NAMALWA (cell line): ENCODE measurements around the gene SIGLECL1.

Experiments
- DNase-seq: peaks from one replicate; pipeline ENCODE4 v3.0.0-alpha.2; 2015; ENCODE audit warnings: low spot score

The SIGLECL1 gene

GRCh38 chr19:51295382-51296126 is 44.7 kb downstream of the SIGLECL1 start:
- no peak for DNase-seq

DNA sequence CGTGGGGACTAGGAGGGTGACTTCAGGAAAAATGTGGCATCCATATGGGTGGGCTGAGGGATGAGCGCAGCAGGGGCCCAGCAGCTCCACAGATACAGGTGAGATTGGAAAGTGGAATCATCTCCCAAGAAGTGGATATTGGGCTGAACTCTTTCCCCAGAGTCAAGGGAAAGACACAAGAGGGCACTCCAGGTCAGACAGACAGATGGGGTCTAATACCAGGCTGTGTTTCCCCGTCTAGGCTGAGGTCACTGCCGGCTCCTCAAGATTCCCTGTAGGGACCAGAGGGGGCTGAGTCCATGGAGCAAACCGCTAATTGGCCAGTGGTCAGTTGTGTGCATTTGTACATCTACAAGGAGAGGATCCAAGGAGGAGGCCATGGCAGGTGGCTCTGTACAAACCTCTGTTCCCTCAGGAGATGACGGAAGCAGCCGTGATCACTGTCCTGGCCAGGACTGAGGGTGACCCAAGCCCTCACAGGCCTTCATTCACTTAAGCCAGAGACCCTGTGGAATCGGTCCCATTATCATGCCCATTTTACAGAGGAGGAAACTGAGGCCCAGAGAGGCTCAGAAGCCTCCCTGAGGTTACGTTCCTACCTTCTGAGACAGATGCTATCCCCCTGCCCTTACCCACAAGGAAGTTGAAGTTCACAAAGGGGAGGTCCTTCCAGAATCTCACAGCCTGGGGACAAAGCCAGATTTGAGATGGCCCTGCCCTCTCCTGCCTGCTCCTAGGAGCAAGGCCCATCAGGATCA is 45.6 kb downstream of the SIGLECL1 start:
- no peak for DNase-seq

- DNase-seq = no peak
These were observed 46.5 kb downstream of the SIGLECL1 start for GRCh38 chr19:51297406-51297805.

- DNase-seq = no peak
These were observed 50.4 kb downstream of the SIGLECL1 start for GRCh38 chr19:51301266-51301665.

DNA sequence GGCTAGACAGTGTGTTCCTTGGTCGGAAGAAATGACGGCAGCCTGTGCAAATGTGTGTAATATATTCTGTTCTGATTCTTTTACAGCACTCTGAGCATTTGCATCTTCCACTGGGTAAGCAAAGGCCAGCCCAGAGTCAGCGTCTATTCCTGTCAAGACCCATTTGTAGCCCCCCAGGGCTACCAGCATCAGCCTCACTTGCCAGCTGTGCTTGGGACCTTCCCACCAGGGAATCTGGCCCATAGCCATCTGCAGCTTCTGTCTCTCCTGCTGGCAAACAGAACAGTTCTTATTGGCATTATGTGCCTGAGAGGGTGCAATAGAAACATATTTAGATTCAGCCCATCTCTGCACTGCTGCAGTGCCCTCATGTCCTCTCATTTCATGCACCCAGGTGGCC is 54.6 kb downstream of the SIGLECL1 start:
- DNase-seq = no peak

DNA sequence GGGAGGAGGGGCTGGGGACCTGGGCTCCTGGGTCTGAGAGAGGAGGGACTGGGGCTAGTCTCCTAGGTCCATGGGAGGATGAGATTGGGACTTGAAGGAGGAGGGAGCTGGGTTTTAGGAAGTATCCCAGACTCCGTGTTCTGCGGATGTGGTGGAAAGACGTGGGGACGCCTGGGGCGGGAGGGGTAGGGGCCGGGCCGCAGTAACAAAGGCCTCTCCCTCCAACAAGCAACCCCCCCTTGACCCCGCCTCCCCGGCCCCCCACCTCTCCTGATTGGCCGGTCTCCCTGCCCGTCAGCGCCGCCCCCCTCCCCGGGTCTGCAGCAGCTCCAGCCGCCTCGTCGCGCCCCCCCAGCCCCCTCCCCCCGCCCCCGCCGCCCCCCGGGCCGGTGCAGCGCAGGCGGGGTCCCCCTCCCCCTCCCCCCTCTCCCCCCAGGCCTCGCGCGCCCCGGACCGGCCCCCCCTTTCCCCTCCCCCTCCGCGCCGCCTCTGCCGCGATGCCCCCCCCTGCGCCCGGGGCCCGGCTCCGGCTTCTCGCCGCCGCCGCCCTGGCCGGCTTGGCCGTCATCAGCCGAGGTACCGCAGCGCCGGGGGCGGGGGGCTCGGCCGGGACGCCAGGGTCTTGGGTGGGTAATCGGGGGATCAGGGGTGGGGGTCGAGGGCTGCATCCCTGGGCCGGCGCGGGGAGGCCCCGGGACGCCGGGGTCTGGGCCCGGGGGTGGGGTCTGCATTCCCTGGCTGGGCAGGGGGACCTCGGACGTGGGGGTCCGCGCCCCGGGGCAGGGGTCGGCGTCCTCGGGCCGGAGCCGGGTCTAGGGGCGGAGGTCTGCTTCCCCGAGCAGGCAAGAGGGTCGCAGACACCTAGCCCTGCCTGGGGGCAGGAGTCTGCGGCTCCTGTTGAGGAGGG is 60.7 kb downstream of the SIGLECL1 start, which contains the start of gene IGLON5:
IGLON5 (plus strand) TSS at position 294 of the 907 bp plus-strand sequence; CDS start at position 498, 204 bp downstream.
- no peak for DNase-seq

DNA sequence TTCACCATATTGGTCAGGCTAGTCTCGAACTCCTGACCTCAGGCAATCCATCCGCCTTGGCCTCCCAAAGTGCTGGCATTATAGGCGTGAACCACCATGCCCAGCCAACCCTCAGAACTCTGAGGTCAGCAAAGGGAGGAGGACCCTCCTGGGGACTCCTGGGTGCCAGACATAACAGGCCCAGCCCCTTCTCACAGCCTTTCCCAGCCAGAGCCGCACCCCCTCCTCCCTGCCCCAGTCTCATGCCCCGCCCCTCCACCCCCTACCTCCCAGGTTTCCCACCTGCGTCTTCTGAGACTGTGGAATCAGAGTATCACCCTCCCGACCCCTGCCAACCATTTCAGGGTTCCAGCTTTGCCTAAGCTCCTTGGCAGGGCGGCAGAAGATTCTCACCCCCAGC is 65.8 kb downstream of the SIGLECL1 start:
- DNase-seq = no peak

DNA sequence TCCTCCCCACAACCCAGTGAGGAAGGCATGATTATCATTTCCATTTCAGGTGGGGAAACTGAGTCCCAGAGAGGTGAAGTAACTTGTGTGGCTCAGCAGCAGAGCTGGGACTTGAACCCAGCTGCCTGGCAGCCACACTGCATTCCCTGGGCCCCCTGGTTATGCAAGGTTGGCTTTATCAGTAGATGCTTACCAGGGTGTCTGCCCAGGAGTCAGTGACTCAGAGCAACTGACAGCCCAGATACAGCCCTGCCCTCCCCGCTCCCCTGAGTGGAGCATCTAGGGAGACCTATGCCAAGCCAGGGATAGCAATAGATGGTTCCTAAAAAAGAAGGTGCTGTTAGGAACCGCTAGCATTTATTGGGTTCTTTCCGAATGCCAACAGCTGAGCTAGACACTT is 66.5 kb downstream of the SIGLECL1 start:
- no peak for DNase-seq

- DNase-seq = no peak
These were observed 67.1 kb downstream of the SIGLECL1 start for GRCh38 chr19:51317968-51318367.
